GM18867 (cell line): ENCODE results near the gene NMUR1.
A peak's percentile ranks its signal among the peaks of the same experiment; 100 is the strongest.
"Not testable (repeated sequence)": the region's sequence is repeated elsewhere in the genome, so short reads cannot be mapped to it uniquely, and the experiment has no call there.

Experiments
- ATAC-seq: cut with Tn5 transposase; IDR thresholded peaks from one replicate; pipeline ENCODE4 v1.9.1; 2021; ENCODE audit warnings: mild to moderate bottlenecking, moderate library complexity; ENCODE audit not compliant: unreplicated experiment

NMUR1 gene, protein sequence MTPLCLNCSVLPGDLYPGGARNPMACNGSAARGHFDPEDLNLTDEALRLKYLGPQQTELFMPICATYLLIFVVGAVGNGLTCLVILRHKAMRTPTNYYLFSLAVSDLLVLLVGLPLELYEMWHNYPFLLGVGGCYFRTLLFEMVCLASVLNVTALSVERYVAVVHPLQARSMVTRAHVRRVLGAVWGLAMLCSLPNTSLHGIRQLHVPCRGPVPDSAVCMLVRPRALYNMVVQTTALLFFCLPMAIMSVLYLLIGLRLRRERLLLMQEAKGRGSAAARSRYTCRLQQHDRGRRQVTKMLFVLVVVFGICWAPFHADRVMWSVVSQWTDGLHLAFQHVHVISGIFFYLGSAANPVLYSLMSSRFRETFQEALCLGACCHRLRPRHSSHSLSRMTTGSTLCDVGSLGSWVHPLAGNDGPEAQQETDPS

DNA sequence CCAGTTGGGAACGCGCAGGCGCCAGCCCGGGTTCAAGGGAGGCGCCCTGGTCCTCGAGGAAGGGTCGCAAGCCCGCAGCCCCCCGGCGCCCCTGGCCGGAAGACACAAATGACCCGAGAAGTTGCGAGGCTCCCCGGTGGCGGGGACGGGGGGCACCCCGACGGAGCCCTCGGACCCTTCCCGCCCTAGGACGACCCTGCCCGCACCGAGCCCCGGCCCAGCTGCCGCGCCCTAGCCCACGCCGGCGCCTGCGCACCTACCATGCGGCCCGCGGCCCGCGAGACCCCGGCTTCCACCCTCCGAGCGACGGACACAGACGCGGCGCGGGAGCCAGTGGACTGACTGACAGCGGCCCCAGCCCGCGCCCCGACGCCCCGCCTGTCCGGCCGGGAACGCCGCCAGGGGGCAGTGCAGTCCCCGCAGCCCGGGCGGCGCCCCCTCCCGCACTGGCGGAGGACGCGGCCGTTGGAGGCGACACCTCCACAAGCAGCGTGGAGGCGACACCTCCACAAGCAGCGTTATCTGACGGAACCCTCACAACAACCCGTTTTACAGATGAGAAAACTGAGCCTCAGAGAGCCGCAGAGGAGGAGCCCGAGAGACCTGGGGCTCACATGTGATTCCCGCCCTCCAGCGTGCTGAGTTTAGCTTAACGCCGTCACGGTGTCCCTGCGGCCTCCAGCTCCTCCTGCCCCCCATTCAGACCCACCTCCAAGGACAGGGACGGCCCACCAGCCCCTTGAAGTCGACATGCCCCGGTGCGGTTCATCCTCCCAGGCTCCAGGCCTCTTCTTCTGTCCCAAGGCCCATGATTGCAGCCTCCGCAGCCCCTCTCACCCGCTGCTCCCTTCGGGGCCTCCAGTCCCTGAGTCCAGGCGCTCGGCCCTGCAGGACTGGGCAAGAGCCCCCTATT lies at the start of gene NMUR1:
Gene NMUR1, minus strand, starts transcription at position 347 of the 913 bp plus-strand sequence. Its CDS starts 84 bp downstream, at position 263.
- ATAC-seq = peak; percentile 57

DNA sequence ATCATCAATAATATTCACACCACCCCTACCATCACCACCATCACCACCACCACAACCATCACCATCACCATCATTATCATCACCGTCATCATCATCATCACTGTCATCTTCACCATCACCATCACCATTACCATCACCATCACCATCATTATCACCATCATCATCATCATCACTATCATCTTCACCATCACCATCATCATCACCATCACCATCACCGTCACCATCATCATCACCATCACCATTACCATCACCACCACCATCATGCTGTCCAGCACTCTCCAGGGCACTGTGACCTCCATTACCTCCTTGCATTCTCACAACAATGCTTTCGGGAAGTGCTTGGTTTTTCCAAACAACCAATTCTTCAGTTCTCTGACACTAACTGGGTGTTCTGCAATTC lies 49.3 kb upstream of the NMUR1 start:
- no peak for ATAC-seq

DNA sequence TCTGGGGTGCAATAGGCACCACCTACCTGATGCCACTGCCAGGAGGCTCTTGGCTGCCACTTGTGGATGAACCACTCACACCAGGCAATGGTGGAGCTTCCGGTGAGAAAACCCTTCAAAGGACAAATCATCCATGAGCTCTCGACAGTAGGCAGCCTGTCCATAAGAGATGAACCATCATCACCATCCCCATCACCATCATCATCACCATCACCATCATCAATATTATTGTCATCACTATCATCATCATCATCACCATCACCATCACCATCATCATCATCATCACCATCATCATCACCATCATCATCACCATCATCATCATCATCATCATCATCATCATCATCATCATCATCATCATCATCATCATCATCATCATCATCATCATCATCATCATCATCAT lies 48.4 kb upstream of the NMUR1 start:
- ATAC-seq = not testable (repeated sequence)

DNA sequence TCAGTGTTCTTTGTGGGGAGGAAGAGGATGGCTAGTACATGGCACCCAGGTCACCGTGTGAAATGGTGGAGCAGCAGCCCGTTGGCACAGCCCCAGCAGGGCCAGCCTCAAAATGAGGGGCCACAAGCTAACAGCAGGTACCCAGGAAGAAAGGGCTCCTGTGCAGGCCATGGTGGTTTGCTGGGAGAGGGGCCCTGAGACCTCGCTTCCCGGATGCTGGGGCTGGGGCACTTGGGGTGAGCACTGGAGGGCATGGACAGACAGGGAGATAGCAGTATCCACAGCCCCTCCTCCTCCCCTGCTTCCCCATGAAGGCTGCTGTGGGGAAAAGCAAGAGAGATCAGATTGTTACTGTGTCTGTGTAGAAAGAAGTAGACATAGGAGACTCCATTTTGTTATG lies 46.2 kb upstream of the NMUR1 start:
- ATAC-seq = no peak

DNA sequence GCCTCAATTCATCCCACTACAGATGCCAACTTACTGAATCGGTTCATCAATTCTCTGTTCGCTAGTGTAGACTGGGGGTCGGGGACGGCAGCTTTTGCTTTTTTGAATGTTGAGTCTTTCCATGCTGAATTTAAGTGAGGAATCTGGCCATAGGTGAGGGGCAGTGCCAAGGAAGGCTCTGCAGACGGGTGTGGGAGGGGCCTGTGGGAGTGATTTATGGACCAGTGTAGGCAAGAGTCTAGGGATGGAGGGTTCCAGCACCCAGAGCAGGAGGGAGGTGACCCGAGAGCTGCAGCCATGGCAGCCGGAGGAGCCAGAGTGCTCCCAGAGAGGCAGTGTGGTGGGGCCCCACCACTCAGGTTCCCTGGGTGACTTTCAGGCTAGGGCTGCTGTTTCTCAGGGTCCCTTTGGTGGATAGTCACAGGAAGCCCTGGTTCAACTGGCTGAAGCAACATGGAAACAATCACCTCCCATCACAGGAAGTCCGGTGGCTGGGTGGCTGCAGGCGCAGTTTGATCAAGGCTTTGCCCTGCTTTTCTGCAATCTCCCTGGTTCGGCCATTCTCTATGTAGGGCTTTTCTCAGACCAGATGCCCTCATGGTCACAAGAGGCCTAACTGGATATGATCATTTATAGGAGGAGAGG lies 45.5 kb upstream of the NMUR1 start:
- no peak for ATAC-seq

DNA sequence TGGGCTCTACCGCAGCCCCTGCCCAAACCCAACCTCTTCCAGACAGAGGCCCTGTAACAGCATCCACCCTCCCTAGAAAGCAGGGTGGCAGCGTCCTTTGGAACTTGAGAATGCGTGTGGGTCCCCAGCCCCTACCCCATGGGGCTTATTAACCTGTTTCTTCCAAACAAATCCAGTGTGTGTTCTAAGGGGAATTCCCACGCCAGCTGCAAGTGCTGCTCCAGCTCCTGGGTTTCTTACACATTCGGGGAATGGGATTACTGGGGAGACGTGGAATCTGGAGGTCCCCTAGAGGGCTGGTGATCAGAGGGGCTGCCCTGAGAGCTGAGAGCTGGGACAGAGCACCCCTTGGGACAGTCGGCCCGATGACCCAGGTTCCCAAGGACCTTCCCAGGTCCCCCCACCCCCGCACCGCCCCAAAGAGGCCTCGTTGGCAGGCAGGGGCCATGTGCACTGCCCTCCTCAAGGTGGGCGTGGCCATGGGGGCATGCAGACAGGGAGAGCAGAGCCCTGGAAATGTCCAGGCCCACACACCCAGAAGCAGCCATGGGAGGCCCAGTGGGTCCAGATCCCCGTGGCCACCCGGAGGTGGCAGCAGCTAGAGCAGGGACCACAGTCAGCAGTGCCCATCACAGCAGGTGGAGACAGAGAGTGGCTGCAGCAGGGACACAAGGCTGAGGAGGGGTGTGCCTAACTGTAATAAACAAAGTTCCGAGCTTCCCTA lies 43.6 kb upstream of the NMUR1 start:
- ATAC-seq = no peak

DNA sequence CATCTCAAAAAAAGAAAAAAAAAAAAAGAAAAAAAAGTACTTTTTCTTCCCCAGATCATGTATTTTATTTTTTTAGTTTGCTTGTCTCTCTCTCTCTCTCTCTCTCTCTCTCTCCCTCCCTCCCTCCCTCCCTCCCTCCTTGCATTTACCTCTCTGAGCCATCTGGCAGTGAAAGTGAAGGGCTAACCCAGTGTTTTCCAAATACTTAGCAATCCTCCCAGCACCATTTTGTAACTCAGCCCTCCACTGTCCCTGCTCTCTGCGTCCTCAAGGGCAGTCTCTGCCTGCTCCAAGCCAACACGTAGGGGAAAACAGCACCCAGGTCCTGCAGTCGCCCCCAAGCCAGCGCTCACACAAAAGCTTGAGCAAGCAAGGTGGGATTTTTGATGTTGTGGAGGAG lies 42.9 kb upstream of the NMUR1 start:
- ATAC-seq = no peak

DNA sequence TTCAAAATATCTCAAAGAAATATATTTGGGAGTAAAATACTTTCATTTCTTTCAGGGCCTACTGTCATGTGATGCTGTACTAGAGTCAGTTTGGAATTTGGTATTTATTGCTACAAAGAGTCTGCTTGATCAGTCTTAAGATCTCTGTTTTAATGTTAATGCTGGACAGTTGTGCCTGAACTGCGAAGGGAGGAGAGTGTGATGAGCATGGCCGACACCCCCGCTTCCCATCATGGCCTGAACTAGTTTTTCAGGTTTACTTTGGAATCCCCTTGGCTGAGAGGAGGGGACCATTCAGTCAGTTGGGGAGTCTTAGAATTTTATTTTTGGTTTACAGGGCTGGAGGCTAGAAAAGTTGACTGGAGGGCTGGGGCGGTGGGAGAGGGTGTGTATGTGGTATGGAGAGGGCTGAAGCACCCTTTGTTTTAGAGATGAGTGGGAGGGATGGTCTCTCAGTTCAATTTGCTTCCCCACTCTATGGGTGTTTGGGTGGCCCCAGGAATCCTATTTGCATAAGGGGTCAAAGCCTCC lies 41.5 kb upstream of the NMUR1 start:
- ATAC-seq = no peak

DNA sequence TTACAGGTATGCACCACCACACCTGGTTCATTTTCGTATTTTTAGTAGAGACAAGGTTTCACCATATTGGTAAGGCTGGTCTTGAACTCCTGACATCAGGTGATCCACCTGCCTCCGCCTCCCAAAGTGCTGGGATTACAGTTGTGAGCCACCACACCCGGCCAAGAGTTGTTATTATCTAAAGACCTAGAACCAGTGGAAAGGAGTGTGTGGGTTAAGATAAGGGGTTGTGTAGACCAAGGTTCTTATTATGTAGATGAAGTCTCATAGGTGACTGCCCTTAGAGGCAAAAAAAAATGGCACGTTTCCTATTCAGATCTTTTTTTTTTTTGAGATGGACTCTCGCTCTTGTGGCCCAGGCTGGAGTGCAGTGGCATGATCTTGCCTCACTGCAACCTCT lies 40.7 kb upstream of the NMUR1 start:
- not testable (repeated sequence) for ATAC-seq

DNA sequence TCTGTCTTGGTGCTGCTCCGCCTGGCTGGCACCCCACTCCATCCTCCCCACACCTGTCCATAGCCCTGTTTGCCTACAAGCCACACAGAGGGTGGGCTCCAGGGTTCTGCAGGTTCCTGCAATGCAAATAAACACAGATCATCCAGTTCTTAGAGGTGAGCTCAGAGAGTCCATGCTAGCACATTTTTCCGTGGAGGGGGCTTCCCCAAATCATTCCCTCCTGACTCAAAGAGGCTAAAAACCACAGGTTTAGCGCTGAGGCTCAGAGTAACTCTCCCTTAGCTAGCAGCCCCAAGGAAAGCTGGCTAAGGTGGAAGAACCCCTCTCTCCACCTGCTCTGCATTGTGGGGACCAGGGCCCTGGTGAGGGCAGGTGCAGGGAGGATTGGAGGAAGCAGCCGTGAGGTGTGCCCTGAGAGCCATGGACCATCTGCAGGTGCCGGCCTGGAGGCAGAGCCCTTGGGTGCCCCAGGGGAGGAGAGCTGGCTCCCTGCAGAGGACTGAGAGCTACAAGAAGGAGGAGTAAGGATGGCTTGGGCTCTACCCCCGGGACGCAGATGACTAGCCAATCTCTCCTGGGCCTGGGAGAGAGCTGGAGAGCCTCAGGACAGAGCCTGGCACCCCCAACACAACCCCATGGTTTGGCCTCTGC lies 38.7 kb upstream of the NMUR1 start:
- ATAC-seq = no peak

DNA sequence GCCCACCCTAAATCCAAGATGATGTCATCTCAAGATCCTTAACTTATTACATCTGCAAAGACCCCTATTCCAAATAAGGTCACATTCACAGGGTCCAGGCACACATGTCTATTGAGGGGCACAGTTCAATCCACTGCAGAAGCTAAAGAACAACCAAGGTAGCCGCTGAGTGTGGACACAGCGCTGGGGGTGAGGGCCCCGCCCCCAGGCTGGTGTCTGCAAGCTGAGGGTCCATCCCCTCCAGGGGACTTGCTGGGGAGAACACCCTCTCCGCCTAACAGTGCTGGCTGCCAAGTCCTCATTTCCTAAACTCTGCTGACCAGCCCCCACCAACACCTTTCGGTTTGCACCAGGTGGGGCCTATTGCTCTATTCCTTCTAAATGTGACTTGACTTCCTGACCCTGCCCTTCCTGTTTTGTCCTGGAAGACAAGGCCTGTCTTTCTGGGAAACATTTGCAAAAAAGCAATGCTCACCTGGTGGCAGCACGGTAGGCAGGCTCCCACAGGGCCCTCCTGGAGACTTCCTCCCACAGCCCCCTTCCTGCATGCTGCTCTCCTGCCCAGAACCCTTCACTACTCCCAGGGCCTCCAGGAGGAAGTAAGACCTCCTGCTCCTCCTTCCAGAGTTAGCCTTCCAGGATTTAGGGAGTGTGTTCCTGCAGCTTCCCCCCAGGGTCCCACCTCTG lies 38.0 kb upstream of the NMUR1 start:
- ATAC-seq = no peak

DNA sequence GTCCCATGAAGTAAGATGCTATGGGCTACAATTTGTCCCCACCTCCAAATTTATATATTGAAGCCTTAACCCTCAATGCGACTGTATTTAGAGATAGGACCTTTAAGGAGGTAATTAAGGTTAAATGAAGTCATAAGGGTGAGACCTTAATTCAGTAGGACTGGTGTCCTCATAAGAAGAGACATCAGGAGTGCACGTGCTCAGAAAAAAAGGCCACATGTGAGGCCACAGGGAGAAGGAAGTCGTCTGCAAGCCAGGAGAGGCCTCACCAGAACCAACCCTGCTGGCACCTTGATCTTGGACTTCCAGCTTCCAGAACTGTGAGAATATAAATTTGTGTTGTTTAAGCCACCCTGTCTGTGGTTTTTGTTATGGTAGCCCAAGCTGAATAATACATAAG lies 36.9 kb upstream of the NMUR1 start:
- no peak for ATAC-seq

DNA sequence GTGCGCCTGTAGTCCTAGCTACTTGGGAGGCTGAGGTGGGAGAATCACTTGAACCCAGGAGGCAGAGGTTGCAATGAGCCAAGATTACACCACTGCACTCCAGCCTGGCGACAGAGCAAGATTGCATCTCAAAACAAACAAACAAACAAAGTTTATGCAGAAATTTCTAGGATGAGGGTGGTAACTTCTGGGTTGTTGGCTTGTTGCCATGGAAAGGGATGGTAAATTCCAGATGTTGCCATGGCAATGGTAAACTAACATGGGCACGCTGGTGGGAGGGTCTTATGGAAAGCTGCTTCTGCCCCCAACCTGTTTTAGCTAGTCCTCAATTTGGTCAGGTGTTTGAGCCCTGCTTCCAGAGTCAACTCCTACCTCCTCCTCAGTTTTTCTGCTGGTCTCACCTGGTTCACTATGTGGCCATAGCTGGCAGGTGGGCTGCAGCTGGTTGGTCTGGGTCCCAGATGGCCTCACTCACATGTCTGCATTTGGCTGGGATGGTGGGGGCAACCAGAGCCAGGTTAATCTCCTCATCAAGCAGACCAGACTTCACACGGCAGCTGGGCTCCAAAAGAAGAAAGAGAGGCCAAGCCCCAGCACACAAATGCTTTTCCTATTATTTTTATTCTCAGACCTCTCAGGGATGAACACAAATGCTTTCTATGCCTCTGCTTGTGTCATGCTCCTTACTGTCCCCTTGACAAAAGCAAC lies 35.8 kb upstream of the NMUR1 start:
- no peak for ATAC-seq

DNA sequence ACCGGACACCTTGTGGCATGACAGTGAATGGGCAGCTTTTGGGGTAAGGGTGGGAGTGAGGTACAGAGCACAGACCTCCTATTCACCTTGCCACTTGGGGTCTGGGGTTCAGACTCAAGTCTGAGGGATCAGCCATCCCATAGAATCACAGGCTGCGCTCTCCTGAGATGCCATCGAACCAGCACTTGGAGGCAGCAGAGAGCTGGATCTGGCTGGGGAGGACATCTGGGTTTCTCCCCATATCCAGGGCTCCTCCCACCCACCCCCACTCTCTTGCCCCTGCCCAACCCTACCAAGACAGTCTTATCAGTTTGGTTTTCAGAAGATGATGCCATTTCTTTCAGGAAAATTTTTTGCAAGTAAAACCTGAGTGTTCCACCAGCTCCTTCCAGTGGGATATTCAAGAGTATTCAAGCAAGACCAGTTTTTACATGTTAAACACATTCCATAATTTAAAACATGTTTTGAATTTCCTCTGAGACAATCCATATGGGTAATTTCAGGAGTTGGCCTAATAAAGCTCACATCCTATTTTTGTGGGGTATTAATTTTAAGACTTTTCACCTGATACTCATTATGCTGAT lies 33.2 kb upstream of the NMUR1 start:
- ATAC-seq = no peak

DNA sequence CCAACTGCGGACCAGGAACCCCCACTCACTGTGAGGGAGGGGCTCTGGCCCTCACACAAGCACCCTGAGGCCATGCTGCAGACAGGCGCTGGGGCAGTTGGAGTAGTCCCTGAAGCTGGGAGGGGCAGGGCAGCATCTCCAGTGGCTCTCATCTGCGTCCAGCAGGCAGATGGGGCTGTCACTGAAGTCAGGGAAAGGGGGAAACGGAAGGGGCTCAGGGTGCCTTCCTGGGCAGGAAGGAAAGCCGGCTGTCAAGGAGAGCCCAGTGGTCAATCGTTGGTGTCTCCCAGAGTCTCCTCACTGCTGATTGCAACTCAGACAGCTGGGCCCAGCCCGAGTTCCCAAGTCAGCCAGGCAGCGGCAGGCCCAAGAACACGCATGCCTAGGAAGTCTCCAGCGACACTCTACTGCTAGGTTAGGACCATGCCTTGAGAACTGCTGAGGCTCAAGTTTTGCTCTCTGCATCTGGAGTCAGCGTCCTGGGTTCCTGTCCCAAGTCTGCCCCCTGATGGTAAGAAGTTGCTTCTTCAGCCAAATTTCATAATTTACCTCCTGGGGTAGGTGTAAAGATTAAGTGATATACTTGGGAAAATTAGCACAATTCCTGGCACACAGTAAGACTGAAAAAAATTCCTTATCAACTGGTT lies 27.4 kb upstream of the NMUR1 start:
- peak; percentile 74 for ATAC-seq

DNA sequence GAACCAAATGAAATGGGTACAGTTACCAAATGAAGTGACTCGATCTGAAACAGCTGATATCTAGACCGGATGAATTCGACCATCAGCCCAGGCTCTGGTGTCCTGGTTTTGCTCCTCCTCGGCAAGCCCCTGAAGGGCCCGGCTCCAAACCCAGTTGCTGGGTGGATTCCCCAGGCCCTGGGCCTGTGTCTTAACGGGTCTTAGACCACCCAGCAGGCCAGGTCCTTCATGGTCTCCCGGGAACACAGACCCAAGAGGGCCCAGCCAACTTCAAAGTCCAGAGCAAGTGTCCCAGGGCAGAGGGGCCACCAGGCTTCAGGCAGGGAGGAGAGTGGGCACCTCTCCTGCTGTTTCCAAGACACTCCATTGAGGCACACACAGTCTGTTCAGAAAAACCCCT lies 26.7 kb upstream of the NMUR1 start:
- no peak for ATAC-seq

DNA sequence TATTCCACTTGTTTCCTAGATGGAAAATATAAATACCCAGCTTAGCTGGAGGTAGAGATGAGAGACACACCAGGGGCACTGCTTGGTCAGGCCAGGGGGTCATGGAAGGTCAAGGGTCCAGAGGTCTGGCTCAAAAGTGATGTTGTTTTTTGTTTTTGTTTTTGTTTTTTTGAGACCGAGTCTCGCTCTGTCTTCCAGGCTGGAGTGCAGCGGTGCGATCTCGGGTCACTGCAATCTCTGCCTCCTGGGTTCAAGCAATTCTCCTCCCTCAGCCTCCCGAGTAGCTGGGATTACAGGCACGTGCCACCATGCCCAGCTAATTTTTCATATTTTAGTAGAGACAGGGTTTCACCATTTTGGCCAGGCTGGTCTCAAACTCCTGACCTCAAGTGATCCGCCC lies 26.3 kb upstream of the NMUR1 start:
- not testable (repeated sequence) for ATAC-seq
